PFSK-1 (cell line): Measurements from ENCODE around the gene VPS9D1.

Experiments
- FOXP2 ChIP-seq: optimal IDR thresholded peaks from 2 replicates; pipeline ENCODE3; 2011; ENCODE audit warnings: borderline replicate concordance, control low read depth, inconsistent platforms; ENCODE audit not compliant: insufficient read depth; ENCODE audit errors: extremely low read length, extremely low read depth
- POLR2AphosphoS5 ChIP-seq: IDR thresholded peaks from 2 replicates; pipeline ENCODE4 v1.6.1; 2012; ENCODE audit warnings: low read depth, mild to moderate bottlenecking, control low read depth, low read length, moderate library complexity
- REST ChIP-seq, 2 experiments: IDR thresholded peaks; 2 replicates each; pipeline versions ENCODE4 v1.6.1 to v1.8.0; 2011 to 2012; ENCODE audit warnings: low read depth in 2 of 2, low read length in 2 of 2, control low read depth in 1 of 2, inconsistent platforms in 1 of 2, mild to moderate bottlenecking in 1 of 2, moderate library complexity in 1 of 2; ENCODE audit not compliant: insufficient read depth in 1 of 2
- SIN3A ChIP-seq: IDR thresholded peaks from 2 replicates; pipeline ENCODE4 v1.6.1; 2012; ENCODE audit warnings: mild to moderate bottlenecking, low read length, moderate library complexity, borderline replicate concordance; ENCODE audit not compliant: insufficient read depth
- TAF1 ChIP-seq: IDR thresholded peaks from 2 replicates; pipeline ENCODE4 v1.6.1; 2012; ENCODE audit warnings: low read length, control low read depth, borderline replicate concordance; ENCODE audit not compliant: insufficient read depth

VPS9D1 gene

GRCh38 chr16:89695086-89695874, 25.4 kb downstream of the VPS9D1 start:
- no peak for TF ChIP-seq FOXP2
- no peak for TF ChIP-seq TAF1
- 0 out of 2 replicates have a peak, but pooled peaks have one; percentile 6 for TF ChIP-seq SIN3A
- no peak for TF ChIP-seq REST (IDR thresholded peaks at IDR 0.05; ENCODE audit: insufficient read depth in 1 of 2, low read depth in 2 of 2, low read length in 2 of 2)

- peak; percentile 39; the same call in 1 of the 2 replicates for TF ChIP-seq TAF1
- TF ChIP-seq SIN3A = peak; percentile 38; the same call in 1 of the 2 replicates
- TF ChIP-seq POLR2AphosphoS5 = peak; percentile 38; the same call in 1 of the 2 replicates
Measured at GRCh38 chr16:89694784-89695085, 26.0 kb downstream of the VPS9D1 start.

- TF ChIP-seq SIN3A (no peak), FOXP2 (no peak), POLR2AphosphoS5 (no peak), TAF1 (no peak), REST (IDR thresholded peaks at IDR 0.05; ENCODE audit: insufficient read depth in 1 of 2, low read depth in 2 of 2, low read length in 2 of 2) (no peak)
Measured at GRCh38 chr16:89693931-89694783, 26.5 kb downstream of the VPS9D1 start.

- TF ChIP-seq REST (IDR thresholded peaks at IDR 0.05; ENCODE audit: insufficient read depth in 1 of 2, low read depth in 2 of 2, low read length in 2 of 2) (no peak), POLR2AphosphoS5 (no peak), FOXP2 (no peak), TAF1 (no peak), SIN3A (no peak)
Measured at GRCh38 chr16:89693289-89693731, 27.4 kb downstream of the VPS9D1 start.

GRCh38 chr16:89691986-89692569, 28.6 kb downstream of the VPS9D1 start:
- TF ChIP-seq REST (IDR thresholded peaks at IDR 0.05; ENCODE audit: insufficient read depth in 1 of 2, low read depth in 2 of 2, low read length in 2 of 2) (no peak), POLR2AphosphoS5 (no peak), TAF1 (no peak), FOXP2 (no peak), SIN3A (no peak)
